IPS-18c (cell line): ENCODE data around the gene ZNF444.
"Not testable (repeated sequence)": the region's sequence is repeated elsewhere in the genome, so short reads cannot be mapped to it uniquely, and the experiment has no call there.

Experiments
- H3K4me3 ChIP-seq: 2 replicates; pipeline ENCODE4 v1.7.0; 2013; ENCODE audit warnings: low read depth, mild to moderate bottlenecking, low read length, moderate library complexity; ENCODE audit not compliant: insufficient read depth
- H3K9me3 ChIP-seq: one replicate; pipeline ENCODE4 v1.6.1; 2013; ENCODE audit warnings: mild to moderate bottlenecking, low read length, moderate library complexity; ENCODE audit not compliant: control insufficient read depth, insufficient read depth

Gene ZNF444

GRCh38 chr19:56177564-56178243, 36.6 kb downstream of the ZNF444 start:
- no peaks in the 10 kb centered on the region for H3K9me3 ChIP-seq
- no peak overlapping the region for H3K4me3 ChIP-seq

- Histone ChIP-seq H3K4me3 (no peak overlapping the region), H3K9me3 (no peaks in the 10 kb centered on the region)
These were observed 48.7 kb downstream of the ZNF444 start for GRCh38 chr19:56189785-56190184.

- H3K4me3 ChIP-seq, result no peak overlapping the region
- H3K9me3 ChIP-seq, result no peaks in the 10 kb centered on the region
These were observed 50.0 kb downstream of the ZNF444 start for GRCh38 chr19:56191115-56191514.

GRCh38 chr19:56191711-56192110, 50.6 kb downstream of the ZNF444 start:
- Histone ChIP-seq H3K4me3 (no peak overlapping the region), H3K9me3 (no peaks in the 10 kb centered on the region)

- Histone ChIP-seq H3K4me3 (no peak overlapping the region), H3K9me3 (no peaks in the 10 kb centered on the region)
These were observed 53.0 kb downstream of the ZNF444 start for GRCh38 chr19:56193981-56194640.

GRCh38 chr19:56197646-56198045, 56.6 kb downstream of the ZNF444 start, which contains the start of gene ZSCAN5B:
TSS of gene ZSCAN5B (minus strand) at chr19:56197783. CDS start at chr19:56193052, 4,731 bp downstream.
- not testable (repeated sequence) for H3K4me3 ChIP-seq, H3K9me3 ChIP-seq

GRCh38 chr19:56199687-56200086, 58.6 kb downstream of the ZNF444 start:
- H3K4me3 ChIP-seq, result no peak overlapping the region
- H3K9me3 ChIP-seq, result no peaks in the 10 kb centered on the region

- no peak within 1 kb of the TSS for H3K4me3 ChIP-seq
- H3K9me3 ChIP-seq, result no peaks in the 10 kb centered on the region
These were observed 60.9 kb downstream of the ZNF444 start, which contains the start of gene ZSCAN5C for GRCh38 chr19:56201973-56202372. TSS of gene ZSCAN5C (plus strand) at chr19:56202273. CDS start at chr19:56205914, 3,641 bp downstream.

- not testable (repeated sequence) for H3K9me3 ChIP-seq, H3K4me3 ChIP-seq
These were observed 66.5 kb downstream of the ZNF444 start for GRCh38 chr19:56207581-56207980.

GRCh38 chr19:56209091-56209490, 68.0 kb downstream of the ZNF444 start:
- Histone ChIP-seq H3K9me3 (no peaks in the 10 kb centered on the region), H3K4me3 (no peak overlapping the region)

- not testable (repeated sequence) for H3K9me3 ChIP-seq, H3K4me3 ChIP-seq
These were observed 68.9 kb downstream of the ZNF444 start for GRCh38 chr19:56210036-56210435.
